OCI-M2 (cell line): Measurements from ENCODE around the gene CHDH.

Experiments used
- DNase-seq: peaks from one replicate; lab custom pipeline; 2025; ENCODE audit not compliant: unreplicated experiment; lab: John Stamatoyannopoulos, UW

CHDH gene, protein sequence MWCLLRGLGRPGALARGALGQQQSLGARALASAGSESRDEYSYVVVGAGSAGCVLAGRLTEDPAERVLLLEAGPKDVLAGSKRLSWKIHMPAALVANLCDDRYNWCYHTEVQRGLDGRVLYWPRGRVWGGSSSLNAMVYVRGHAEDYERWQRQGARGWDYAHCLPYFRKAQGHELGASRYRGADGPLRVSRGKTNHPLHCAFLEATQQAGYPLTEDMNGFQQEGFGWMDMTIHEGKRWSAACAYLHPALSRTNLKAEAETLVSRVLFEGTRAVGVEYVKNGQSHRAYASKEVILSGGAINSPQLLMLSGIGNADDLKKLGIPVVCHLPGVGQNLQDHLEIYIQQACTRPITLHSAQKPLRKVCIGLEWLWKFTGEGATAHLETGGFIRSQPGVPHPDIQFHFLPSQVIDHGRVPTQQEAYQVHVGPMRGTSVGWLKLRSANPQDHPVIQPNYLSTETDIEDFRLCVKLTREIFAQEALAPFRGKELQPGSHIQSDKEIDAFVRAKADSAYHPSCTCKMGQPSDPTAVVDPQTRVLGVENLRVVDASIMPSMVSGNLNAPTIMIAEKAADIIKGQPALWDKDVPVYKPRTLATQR

GRCh38 chr3:53846134-53846850, at the start of gene CHDH, which contains the start of gene IL17RB:
CHDH (minus strand) TSS chr3:53846419; CDS start chr3:53824008, 22,411 bp downstream.
IL17RB (plus strand) TSS chr3:53846568; CDS start chr3:53846589, 21 bp downstream.
- DNase-seq = no peak

- no peak for DNase-seq
These were observed 46.0 kb upstream of the CHDH start for GRCh38 chr3:53892286-53892637.

- peak; percentile 58 for DNase-seq
These were observed 45.5 kb upstream of the CHDH start, which contains the start of gene SELENOK for GRCh38 chr3:53891497-53892285. SELENOK (minus strand) TSS chr3:53891859.

GRCh38 chr3:53890726-53891475, 44.7 kb upstream of the CHDH start:
- DNase-seq = no peak

DNA sequence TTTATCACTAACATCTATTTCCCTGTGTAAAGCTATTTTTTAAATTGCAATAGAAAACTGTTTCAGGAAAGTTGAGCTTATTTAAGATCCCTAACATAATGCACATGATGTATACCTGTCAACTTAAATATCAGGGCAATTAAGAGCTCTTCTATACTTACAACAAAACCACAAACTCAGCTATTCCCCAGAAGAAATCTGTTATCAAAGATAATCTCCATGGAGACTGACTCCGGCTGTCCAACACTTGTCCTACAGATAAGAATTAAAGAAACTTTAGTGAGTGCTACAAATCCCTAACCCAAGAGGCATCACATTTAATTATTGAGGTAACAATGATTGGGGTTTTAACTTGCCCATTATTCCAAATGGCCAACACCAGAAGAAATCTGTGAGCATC, 42.0 kb upstream of the CHDH start:
- DNase-seq = no peak

DNA sequence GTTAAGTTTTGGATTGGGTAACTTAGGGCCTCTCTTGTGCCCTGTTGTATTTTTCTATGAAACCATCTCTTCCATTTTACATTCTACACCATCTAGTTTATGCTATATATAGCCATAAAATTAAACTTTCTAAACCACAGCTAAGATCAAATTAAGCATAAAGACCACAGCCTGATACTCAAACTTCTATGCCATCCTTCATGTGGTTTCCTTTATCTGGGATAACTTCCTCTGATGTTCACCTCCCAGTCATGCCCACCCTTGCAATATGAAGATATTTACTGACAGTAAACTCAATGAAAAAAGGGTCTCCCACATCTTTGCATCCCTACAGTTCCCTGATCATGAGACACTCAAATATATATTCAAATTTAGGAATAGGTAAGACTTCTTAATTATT, 41.2 kb upstream of the CHDH start:
- no peak for DNase-seq

GRCh38 chr3:53885239-53885638, 39.0 kb upstream of the CHDH start:
- no peak for DNase-seq

DNA sequence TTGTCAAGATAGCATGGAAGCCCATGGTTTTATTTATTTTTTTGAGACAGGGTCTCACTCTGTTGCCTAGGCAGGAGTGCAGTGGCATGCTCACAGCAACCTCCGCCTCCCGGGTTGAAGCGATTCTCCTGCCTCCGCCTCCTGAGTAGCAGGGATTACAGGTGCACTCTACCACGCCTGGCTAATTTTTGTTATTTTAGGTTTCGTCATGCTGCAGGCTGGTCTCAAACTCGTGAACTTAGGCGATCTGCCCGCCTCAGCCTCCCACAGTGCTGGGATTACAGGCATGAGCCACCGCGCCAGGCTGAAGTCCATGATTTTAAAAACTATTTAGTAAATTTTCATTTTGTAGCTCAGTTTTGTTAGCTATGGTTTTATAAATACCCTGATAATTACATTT, 38.4 kb upstream of the CHDH start:
- DNase-seq = no peak

GRCh38 chr3:53883008-53883407, 36.8 kb upstream of the CHDH start:
- no peak for DNase-seq

- DNase-seq = peak; percentile 20
These were observed 35.7 kb upstream of the CHDH start, which contains the start of gene ACTR8 for GRCh38 chr3:53881691-53882593. ACTR8 (minus strand) TSS chr3:53882152; CDS start chr3:53882101, 51 bp downstream.

GRCh38 chr3:53880396-53881345, 34.5 kb upstream of the CHDH start:
- no peak for DNase-seq

GRCh38 chr3:53865732-53866499, 19.7 kb upstream of the CHDH start:
- DNase-seq = no peak

- DNase-seq = no peak
These were observed 16.9 kb upstream of the CHDH start for GRCh38 chr3:53863145-53863544.

- DNase-seq = no peak
These were observed 16.0 kb upstream of the CHDH start for GRCh38 chr3:53862241-53862640.

- no peak for DNase-seq
These were observed 14.0 kb upstream of the CHDH start for GRCh38 chr3:53860196-53860595.

DNA sequence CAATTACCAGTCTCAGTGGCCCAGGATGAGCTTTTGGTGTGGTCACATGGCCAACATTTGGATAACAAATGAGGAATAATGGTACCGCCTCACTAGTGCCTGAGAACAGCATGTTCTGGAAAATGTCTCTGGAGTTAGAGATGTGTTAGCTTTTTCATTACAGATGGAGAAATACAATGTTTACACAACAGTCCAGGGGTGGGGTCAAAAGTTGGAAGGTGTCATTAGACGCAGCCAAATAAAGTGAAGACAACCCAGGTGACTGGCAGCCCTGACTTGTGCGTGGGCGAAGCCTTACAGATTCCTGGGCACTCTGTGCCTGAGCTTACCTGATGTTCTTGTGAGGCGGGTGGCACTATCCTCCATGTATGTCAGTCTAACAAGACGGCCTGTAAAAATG, 13.0 kb upstream of the CHDH start:
- no peak for DNase-seq

DNA sequence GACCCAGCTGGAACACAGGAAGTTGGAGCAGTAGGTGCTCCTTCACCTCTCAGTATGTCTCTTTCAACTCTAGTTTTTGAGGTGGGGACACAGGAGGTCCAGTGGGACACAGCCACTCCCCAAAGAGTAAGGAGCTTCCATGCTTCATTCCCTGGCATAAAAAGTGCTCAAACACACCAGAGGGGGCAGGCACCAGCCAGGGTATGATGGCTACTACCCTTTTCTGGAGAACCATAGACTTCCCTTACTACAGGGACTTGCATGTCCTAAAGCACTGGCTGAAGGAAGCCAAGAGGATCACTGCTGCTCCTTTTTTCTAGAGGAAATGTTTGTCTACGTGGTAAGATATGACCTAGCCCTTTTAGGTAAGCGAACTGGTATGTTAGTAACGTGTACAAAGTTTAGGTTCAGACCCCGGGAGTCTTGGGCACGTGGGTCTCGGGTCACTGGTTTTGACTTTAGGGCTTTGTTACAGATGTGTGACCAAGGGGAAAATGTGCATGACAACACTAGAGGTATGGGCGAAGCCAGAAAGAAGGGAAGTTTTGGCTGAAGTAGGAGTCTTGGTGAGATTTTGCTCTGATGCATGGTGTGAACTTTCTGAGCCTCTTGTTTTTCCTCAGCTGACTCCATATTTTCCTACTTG, 12.0 kb upstream of the CHDH start:
- DNase-seq = no peak
